Stimulated activated CD8-positive, alpha-beta memory T cell treated with anti-CD3 and anti-CD28 coated beads, Interleukin-12 subunit alpha, Interleukin-12 subunit beta, amount 100 ng/mL, for 1 hour (primary cell): Measurements from ENCODE around the gene ADGRL3.

Experiments
- DNase-seq: peaks from one replicate; pipeline ENCODE4 v3.0.0-alpha.2; 2020; ENCODE audit warnings: low read depth

ADGRL3 gene

GRCh38 chr4:61426229-61426628 is 226.1 kb downstream of the ADGRL3 start:
- DNase-seq, result no peak

DNA sequence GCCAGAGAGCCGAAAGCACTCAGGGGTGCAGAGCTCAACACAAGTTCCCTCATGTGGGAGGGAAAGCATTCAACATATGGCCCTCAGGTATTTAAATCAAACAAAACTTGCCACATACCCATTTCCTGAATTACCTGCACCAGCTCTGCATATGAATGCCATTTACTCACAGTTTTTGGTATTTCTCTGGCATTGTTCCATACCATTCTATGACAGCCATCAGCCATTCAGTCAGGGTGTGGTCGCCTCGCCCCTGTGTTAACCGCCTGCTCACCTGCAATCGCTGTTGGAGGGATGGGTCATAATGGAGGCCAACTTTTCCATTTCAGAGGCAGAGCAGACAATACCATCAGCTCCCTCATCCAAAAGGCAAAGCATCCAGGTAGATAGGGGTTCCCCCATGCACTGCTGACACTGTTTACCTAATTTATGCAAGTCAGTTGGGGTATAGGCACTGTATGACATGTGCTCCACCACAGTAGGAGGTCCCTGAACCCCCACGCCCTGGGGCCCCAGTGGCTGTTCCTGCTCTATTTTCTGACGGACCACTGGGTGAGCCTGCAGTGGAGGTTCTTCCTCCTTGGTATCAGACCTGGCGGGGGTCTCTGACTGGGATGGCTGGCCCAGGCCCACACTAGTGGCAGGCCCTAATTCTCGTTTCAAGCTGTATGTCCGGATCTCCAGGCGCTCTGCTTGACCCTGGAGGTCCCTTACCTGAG is 227.1 kb downstream of the ADGRL3 start:
- no peak for DNase-seq

DNA sequence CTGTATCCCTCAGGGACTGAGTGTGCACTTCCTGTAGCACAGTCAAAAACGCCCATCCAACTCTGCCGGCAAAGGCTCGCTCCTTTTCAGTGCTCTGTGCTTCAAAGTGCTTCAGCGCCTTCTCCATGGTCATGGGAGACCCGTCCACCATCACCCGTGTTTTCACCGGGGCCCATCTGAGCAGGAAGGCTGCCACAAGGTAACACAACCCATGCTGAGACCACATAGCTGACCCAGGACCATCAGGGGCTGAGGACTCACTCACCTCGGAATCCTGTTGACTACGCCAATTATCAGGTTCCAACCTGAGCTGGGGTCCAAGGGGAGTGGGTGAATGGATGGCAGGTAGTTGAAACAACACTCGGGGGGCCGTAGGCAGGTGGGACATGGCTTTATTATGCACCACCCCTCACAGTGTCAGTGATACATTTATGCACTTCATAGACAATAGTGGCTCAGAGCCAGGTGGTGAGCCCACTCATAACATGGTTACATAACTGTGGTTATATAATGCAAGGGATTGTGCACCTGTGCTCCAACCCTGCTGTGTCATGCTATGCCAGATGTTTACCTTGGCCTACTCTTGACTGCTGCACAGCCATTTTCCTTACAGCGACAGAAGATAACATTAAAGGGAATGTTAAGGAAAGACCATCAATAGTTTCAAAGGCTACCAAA is 227.8 kb downstream of the ADGRL3 start:
- no peak for DNase-seq

DNA sequence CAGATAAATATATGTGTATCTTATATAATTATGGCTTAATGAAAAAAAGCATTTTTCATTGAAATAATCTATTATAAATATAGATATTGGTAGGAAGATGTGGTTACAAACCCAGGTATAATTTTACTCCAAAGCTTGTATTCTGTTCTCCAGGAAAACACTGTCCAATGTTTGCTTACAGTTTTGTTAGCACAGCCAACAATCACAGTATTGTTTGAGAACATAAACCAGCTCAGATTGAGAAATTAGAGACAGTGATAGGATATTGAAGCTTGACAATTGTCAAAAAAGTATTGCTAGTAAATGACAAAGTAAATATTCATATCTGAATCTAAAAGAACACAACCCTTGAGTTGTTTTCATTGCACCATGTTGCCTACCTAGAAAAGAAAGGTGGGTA is 228.8 kb downstream of the ADGRL3 start:
- DNase-seq, result no peak

DNA sequence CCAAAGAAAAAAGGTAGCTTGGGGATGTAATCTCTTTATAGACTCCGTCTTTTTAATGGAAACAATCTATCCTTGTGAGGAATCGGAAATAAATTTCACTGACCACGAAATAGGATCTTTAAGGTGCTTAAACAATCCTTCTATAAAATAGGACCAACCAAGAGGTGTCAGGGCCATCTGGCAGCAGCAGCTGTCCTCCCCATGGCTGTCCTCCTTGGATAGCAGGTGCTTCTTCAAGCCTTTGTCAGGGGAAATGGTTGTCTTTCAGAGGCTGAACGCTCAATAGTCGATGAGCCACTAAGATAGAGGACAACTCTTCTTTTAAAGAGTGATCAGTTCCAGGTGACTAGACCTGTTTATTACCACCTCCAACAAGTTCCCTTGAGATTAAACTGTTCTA is 231.0 kb downstream of the ADGRL3 start:
- DNase-seq, result no peak

DNA sequence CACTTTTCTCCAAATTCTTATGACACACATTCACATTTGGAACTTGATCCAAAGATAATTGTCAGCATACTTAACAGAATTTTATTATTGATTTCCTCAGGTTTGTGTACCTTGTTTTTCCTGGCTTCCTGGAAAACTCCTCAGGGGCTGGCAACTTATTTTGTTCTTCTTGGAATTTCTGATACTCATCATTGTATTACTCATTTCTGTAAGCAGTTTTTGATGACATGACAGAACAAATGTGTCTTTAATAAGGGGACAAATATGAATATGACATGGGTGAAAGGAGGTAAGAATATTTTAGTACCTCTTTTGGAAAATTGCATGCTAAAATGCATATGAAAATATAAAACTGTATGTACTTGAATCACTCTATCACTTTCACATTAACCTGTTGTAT is 237.8 kb downstream of the ADGRL3 start:
- DNase-seq, result no peak

- DNase-seq, result no peak
Observed at GRCh38 chr4:61440321-61440720, 240.2 kb downstream of the ADGRL3 start.

- DNase-seq, result no peak
Observed at GRCh38 chr4:61442936-61443335, 242.8 kb downstream of the ADGRL3 start.

- no peak for DNase-seq
Observed at GRCh38 chr4:61443813-61444510, 243.8 kb downstream of the ADGRL3 start.

- DNase-seq, result no peak
Observed at GRCh38 chr4:61445374-61446063, 245.4 kb downstream of the ADGRL3 start.

GRCh38 chr4:61446941-61447340 is 246.8 kb downstream of the ADGRL3 start:
- no peak for DNase-seq

DNA sequence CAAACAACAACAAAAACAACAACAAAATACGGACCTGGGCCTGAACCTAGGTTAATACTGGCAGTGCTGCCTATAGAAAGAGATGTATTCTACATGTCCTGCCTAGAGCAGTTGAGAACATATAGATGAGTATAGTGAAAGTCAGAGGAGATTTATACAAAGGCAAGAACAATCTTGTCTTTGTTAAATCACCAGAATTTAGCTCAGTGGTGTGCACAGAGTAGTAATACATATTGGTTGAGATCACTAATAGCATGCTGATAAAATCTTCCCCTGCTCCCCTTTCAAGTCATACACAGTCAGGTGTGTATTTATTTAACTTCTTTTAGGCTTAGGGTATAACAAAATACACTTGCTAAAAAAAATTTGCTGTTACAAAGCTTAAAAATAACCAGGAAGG is 247.8 kb downstream of the ADGRL3 start:
- DNase-seq, result no peak

- no peak for DNase-seq
Observed at GRCh38 chr4:61451935-61452334, 251.8 kb downstream of the ADGRL3 start.

DNA sequence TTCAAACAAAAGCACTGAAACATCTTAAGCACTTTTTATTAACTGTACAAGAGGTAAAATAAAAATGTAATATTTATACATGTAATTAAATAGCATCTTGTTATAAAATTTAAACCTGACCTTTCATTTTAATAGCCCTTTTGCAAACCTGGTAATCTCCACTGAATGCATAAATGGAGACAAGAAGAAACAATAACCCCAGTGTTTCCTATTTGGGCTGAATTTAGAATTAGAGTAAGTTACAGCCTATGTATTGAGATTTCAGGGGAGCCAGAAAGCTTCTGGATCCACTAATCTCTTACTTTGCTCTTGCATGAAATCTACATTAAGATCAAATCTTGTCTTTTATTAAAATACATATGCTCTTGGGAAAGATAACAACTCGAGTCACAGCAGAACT is 261.8 kb downstream of the ADGRL3 start:
- DNase-seq, result no peak

DNA sequence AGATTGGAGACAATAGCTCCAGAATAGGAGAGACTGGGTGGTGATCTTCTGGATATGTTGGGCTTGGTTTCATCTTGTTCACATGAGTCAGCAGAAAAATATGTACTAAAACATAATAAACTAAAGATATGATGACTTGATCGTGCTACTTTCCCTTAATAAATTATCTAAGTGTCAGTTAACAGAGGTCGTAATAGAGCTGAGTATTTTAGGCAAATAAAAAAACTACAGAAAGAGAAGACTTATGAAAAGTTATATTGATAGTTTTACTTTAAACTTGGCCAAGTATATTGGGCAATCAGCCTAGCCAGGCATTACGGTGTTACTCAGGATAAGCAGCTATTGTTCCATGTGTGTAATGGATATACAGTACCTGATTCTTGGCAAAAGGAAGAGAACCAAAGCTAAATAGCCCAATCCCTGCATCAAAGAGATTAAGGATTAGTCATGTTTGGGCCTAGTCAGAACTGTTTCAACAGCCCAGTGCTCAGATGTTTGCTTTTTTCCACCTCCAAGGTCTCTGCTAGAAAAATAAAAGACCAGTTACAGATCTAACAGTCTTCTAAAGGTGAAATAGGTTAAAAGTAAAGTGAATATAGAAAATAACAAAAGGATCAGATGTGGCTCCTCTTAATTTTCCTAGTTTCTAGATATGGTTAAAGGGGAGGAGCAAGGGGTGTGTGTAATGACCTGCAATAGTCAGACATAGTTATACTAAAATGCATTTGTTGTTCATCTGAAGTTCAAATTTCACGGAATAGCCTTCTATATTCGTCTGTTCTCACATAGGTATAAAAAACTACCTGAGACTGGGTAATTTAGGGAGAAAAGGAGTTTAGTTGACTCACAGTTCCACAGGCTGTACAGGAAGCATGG is 262.6 kb downstream of the ADGRL3 start:
- DNase-seq, result no peak

DNA sequence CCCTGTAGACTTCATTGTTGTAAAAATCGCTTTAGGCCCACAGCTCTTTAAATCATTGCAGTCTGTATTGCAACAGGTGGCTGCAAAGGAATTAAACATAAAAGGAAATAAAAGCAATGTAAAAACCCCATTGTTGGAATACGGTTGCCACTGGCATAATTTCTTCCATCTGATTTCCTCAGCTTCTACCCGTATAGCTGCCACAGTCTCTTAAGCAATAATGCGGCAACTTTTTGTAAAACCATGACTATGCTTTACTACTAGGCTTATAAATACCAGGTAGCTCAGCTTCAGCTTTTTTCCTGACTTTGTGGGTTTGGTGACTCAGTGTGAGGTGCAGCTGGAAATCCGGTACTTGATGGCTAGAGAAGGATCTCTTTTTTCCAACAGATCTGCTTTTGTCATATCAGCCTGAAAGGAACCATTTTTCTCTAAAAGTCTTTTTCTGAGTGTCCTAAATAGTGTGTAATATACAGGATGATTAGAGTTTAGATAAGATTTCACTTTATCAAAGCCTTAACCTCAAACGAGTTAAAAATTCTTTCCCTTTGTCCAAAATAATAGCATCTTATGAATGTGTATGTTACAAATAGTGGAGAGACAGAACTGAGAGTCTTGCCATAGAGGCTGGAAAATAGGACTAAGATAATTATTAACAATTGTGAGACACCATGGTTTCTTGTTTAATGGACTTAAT is 268.0 kb downstream of the ADGRL3 start:
- DNase-seq, result no peak

DNA sequence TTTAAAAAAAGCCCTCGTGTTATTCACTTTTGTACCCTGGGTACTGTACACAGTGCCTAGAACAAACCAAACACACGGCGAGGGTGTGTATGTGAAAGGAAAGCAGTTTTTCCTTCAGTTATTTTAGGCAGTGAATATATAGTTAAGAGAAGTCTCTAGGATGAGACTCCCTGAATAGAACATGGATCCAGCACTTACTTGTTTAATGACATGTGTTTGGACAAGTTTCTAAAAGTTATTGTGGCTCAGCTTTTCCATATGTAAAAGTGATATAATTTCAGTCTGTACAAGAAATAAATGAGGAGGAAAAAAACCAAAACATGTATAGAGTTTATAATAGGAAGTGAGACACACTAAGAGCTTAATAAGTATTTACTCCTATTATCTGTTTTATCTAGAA is 273.2 kb downstream of the ADGRL3 start:
- no peak for DNase-seq

- DNase-seq, result no peak
Observed at GRCh38 chr4:61478340-61478739, 278.2 kb downstream of the ADGRL3 start.

GRCh38 chr4:61485056-61485455 is 284.9 kb downstream of the ADGRL3 start:
- no peak for DNase-seq

- no peak for DNase-seq
Observed at GRCh38 chr4:61489927-61490326, 289.8 kb downstream of the ADGRL3 start.

DNA sequence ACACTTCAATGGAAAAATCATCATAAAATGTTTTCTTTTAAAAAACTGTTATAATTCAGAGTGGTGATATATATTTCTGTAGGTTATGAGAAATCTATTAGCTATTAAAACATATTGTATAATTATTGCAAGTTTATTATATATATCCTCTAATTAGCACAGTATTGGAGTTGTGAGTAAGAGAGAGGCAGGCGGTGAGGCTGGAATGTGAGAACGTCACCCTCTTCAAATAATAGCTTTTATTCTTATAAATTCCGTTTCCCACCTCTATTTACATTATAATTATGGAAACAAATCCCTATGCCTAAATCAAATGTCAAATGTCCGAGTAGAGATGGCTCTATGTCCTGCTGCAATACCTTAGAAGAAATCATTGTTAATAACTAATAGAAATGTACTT is 292.9 kb downstream of the ADGRL3 start:
- DNase-seq, result no peak
